ENCODE results near the gene LRRC49. TPM values are rescaled to one million over a fixed set of nuclear protein-coding genes. Genes with fewer than 3 reads are reported as not detected.
"Not testable (repeated sequence)": the region's sequence is repeated elsewhere in the genome, so short reads cannot be mapped to it uniquely, and the experiment has no call there.

Gene LRRC49
- polyA plus RNA-seq, 3 donors = 0.90 to 6.9 (median 2.1) TPM

DNA sequence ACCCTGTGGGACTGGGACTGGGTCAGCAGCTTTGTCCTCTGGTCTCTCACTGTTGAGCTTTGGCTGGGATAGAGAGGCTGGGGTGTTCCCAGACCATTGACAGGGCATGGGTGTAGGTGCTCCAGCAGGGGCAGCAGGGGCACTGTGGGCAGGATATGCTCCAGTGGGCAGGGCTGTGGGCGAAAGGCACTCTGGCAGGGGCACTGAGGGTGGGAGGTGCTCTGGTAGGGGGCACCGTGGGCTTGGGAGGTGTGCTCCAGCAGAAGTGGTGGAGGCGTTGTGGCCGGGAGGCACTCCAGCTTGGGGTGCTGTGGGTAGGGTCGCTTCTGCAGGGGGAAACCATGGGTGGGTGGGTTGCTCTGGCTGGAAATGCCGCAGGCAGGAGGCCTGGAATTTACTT is 62.1 kb downstream of the LRRC49 start:
- no peak overlapping the region for H3K27ac ChIP-seq (ENCODE audit: low read depth, low read length)
- 82 to 94% (median 91%) methylated on average over 6 of the region's 6 CpGs for WGBS, 3 donors

GRCh38 chr15:70955151-70955550 is 62.5 kb downstream of the LRRC49 start:
- H3K27ac ChIP-seq (ENCODE audit: low read depth, low read length) = no peak overlapping the region

DNA sequence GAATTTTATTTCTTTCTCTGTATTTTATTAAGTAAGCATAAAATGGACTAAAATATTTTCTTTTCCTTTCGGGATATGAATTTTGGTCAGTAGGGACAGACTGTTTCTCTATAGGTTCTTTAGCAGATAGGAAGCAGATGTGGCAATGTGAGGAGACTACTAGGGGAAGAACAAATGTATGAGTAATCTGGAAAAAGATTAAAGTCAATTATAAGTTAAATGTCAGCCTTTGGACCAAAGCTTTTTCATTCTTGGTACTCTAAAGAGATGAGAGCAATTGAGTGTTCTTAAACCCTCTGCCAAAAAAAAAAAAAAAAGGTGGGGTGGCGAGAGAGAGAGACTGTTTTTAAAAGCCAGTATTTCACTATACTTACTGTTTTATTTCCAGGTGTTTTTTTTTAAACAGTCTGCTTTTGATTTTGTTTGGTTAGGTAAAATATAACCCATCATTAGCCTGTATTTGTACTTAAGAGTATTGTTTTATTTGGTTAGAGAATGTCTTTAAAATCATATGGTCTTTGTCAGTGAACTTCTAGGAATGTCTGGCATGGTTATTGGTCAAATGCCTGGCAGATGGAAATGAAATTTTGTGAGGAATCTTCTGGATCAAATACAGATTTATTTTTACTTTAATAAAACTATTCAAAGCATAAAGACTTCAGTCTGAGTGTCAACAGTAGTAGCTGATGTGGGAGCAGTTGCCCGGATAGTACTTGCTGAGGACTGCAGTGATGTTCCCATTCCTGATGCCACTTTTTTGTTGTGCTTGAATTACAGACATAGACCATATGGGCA is 63.8 kb downstream of the LRRC49 start:
- WGBS, 3 donors = 80 to 84% (median 83%) methylated on average over 3 of the region's 3 CpGs
- no peak overlapping the region for H3K27ac ChIP-seq (ENCODE audit: low read depth, low read length)

DNA sequence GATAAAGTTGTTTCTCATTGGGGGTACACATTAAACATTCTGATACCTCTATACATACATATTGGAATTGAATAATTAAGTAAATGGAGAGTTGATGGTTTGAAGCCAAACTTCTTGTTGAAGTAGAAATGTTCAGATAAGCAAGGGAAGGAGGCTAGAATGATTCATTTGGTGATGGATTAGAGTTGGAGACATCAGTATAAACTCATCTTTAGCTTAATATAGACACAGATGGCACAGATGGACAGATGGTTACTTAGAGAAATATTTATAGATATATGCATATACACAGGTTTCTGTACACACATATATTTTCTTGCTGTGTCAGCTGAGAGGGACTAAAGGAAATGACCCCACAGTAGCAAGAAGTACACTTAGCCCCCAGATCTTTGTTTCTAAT is 69.5 kb downstream of the LRRC49 start:
- H3K27ac ChIP-seq (ENCODE audit: low read depth, low read length) = no peak overlapping the region

DNA sequence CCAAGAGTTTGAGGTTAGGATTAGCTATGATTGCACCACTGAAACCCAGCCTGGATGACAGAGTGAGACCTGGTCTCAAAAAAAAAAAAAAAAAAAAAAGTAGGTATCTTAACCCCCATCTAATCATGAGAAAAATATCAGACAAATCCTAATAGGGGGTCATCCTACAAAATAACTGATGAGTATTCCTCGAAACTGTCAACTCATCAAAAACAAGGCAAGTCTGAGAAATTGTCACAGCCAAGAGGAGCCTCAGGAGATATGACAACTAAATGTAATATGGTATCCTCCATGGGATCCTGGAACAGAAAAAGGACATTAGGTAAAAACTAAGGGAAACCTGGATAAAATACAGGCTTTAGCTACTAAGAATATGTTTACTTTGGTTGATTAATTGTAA is 70.6 kb downstream of the LRRC49 start:
- no peak overlapping the region for H3K27ac ChIP-seq (ENCODE audit: low read depth, low read length)
- WGBS, 3 donors = 93 to 99% (median 94%) methylated on average over 1 of the region's 1 CpG

- no peak overlapping the region for H3K27ac ChIP-seq (ENCODE audit: low read depth, low read length)
- WGBS, 3 donors = 86 to 95% (median 92%) methylated on average over 5 of the region's 5 CpGs
These were observed 71.4 kb downstream of the LRRC49 start for GRCh38 chr15:70964058-70964457.

- WGBS, 3 donors = 86 to 100% (median 93%) methylated on average over 1 of the region's 1 CpG
- H3K27ac ChIP-seq (ENCODE audit: low read depth, low read length) = no peak overlapping the region
These were observed 72.1 kb downstream of the LRRC49 start for GRCh38 chr15:70964686-70965085.

DNA sequence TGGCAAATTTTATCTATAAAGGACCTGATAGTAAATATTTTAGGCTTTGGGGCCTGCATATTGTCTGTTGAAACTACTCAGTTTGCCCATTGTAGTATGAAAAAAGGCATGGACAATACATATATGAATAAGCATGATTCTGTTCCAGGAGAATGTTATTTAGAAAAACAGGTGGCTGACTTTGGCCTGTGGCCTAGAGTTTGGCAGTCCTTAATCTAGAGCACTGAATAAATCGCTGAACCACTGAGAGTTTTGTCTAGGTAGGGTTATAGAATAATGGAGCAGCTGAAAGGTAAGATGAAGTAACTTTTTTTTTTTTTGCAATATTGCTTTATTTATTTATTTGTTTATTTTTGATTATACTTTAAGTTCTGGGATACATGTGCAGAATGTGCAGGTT is 75.0 kb downstream of the LRRC49 start:
- 77 to 96% (median 89%) methylated on average over 1 of the region's 1 CpG for WGBS, 3 donors
- no peak overlapping the region for H3K27ac ChIP-seq (ENCODE audit: low read depth, low read length)

GRCh38 chr15:70974004-70974832 is 81.6 kb downstream of the LRRC49 start:
- H3K27ac ChIP-seq (ENCODE audit: low read depth, low read length) = no peak overlapping the region
- 72 to 81% (median 72%) methylated on average over 5 of the region's 5 CpGs for WGBS, 3 donors

DNA sequence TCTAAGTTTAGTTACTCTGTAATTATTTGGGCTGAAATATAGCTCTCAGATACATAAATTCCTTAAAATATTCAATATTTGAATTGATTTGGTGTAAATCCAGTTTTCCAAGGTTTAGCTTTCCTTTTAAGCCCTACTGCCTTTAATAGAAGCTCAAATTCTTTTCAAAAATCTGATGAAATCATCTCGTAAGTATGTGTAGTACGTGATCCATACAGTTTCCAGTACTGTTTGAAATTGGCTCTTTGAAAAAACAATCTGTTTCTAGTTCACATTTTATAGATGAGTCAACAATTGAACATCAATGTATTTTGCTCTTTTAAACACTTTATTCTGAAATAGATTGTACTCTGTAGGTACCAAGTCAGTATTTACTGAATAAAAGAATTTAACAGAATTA is 84.2 kb downstream of the LRRC49 start:
- no peak overlapping the region for H3K27ac ChIP-seq (ENCODE audit: low read depth, low read length)
- 81 to 89% (median 84%) methylated on average over 2 of the region's 2 CpGs for WGBS, 3 donors

- 28 to 45% (median 31%) methylated on average over 5 of the region's 5 CpGs for WGBS, 3 donors
- H3K27ac ChIP-seq (ENCODE audit: low read depth, low read length) = no peak overlapping the region
These were observed 102.9 kb downstream of the LRRC49 start for GRCh38 chr15:70995383-70995970.

GRCh38 chr15:70998319-70998718 is 105.7 kb downstream of the LRRC49 start:
- no peak overlapping the region for H3K27ac ChIP-seq (ENCODE audit: low read depth, low read length)

DNA sequence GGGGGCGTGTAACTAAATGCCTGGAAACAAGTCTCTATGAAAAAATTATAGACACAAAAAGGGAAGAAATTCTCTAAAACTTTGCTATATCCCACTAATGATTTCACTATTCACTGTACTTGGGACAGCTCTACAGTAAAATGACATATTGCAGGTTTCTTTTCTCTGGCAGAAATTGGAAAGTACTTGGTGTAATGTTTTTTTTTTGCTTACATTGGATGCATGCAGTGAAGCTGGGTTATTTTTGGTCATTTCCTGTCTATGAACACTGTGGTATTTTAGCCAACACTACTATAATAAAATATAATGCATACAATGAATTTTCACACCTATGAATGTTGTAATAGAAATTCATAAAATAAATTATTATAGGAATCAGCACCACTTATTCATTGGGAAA is 109.7 kb downstream of the LRRC49 start:
- 65 to 90% (median 83%) methylated on average over 1 of the region's 1 CpG for WGBS, 3 donors

DNA sequence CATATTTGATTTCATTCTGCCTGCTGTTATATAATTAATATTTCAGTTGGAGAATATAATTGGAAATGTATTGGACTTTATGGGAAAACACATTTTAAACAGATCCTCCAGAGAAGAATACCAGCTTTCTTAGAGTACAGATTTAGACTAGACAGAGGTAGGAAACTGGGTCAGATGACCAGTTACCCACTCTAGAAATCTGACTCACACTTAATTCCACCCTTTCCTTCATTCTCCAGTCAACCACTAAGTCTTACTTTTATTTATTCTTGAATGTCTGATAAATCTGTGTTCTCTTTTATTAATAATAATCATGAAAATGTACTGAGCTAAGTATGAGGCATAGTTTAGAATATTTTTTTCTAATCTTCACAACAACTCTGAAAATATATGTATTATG is 110.7 kb downstream of the LRRC49 start:
- H3K27ac ChIP-seq (ENCODE audit: low read depth, low read length) = no peak overlapping the region

More for the DNA sequence above, 109.7 kb downstream of the LRRC49 start:
- no peak overlapping the region for H3K27ac ChIP-seq (ENCODE audit: low read depth, low read length)

- 97 to 98% (median 98%) methylated on average over 4 of the region's 4 CpGs for WGBS, 3 donors
- not testable (repeated sequence) for H3K27ac ChIP-seq (ENCODE audit: low read depth, low read length)
These were observed 111.9 kb downstream of the LRRC49 start for GRCh38 chr15:71004506-71004905.

- H3K27ac ChIP-seq (ENCODE audit: low read depth, low read length) = no peak overlapping the region
- WGBS, 3 donors = 73 to 83% (median 81%) methylated on average over 1 of the region's 1 CpG
These were observed 113.3 kb downstream of the LRRC49 start for GRCh38 chr15:71005895-71006294.

DNA sequence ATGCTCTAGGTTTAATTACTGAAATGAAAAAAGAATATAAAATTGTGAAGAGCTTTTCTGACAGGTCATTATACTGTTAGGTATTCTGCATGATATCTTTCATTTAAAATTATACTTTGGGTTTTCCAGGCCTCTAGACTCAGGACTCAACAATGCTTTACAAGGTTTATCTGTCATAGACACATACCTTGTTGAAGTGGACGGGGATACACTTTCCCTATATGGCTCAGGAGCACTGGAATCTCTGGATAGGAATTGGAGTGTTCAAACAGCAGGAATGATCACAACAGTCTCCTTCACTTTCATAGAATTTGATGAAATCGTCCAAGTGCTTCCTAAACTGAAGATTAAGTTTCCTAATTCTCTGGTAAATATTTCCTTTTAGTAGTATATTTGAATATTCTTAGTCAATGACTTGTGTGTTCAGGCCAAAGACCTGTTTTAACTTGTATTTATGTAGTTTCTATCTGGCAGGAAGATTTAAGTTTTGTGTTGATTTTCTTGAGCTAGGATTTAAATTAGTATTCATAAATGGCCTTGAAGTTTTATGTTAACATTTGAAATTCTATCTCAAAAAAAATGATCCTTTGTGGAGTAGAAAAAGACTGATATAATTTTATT is 115.7 kb downstream of the LRRC49 start:
- WGBS, 3 donors = 66 to 80% (median 76%) methylated on average over 2 of the region's 2 CpGs

DNA sequence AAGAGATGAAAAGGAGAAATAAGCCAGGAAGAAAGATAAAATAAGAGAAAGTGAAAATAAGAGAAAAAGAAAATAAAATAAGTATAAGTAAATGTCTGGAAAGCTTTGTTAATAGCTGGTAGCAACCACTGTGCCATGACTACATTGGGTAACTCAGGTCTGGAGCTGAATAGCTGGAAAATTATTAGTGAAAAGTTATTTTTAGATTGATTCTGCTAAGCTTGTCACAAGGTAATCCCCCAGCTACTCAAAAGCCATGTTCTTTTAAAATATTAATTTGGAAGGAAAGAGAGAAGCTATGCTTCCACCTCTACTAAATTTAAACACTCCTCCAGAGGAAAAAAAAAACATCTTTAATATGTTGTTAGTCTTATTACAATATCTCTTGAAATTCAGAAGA is 117.8 kb downstream of the LRRC49 start:
- no peak overlapping the region for H3K27ac ChIP-seq (ENCODE audit: low read depth, low read length)

More for the DNA sequence above, 115.7 kb downstream of the LRRC49 start:
- H3K27ac ChIP-seq (ENCODE audit: low read depth, low read length) = no peak overlapping the region

DNA sequence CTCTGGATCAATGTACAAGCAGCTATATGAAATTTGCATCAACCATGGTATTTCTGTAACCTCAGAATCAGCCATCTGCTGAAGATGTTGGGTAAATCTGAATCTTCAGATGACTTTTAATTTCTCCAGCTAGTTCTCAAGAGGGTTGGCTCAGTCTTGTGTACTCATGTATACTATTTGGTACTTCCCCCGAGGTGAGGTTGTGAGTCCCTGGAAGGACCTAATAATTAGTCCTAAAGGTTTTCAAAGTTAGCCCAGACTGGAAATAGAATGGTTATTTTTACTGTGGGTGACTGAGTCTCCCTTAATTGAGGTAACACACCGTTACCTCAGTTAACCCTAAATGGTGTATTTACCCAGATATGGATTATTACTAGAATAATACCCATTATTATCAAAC is 118.4 kb downstream of the LRRC49 start:
- 70 to 84% (median 82%) methylated on average over 2 of the region's 2 CpGs for WGBS, 3 donors
- H3K27ac ChIP-seq (ENCODE audit: low read depth, low read length) = no peak overlapping the region
